Nephron (organoid): ENCODE results near the gene DNMT3L.
"Not testable (repeated sequence)": the region's sequence is repeated elsewhere in the genome, so short reads cannot be mapped to it uniquely, and the experiment has no call there.

Experiments
- H3K27ac Mint-ChIP-seq, 3 experiments: 2 replicates each; pipeline ENCODE4 v1.8.0; 2020; ENCODE audit warnings: mixed read lengths in 3 of 3, mild to moderate bottlenecking in 2 of 3, moderate library complexity in 1 of 3
- H3K27me3 Mint-ChIP-seq: 2 replicates; pipeline ENCODE4 v1.8.0; 2021; ENCODE audit warnings: low read depth, mild to moderate bottlenecking, moderate library complexity, mixed read lengths
- H3K36me3 Mint-ChIP-seq: 2 replicates; pipeline ENCODE4 v1.8.0; 2020; ENCODE audit warnings: low read depth, mixed read lengths
- H3K4me1 Mint-ChIP-seq: 2 replicates; pipeline ENCODE4 v1.8.0; 2020; ENCODE audit warnings: mixed read lengths
- H3K4me3 Mint-ChIP-seq, 3 experiments: 2 replicates each; pipeline ENCODE4 v1.8.0; 2020; ENCODE audit warnings: mild to moderate bottlenecking in 3 of 3, mixed read lengths in 3 of 3, moderate library complexity in 2 of 3
- H3K9me3 Mint-ChIP-seq: 2 replicates; pipeline ENCODE4 v1.8.0; 2020; ENCODE audit warnings: mixed read lengths
- CTCF ChIP-seq, 3 experiments: fragments of 200-600 bp; sonication (generic); IDR thresholded peaks; one replicate each; pipeline ENCODE4 v1.5.0; 2021; ENCODE audit warnings: antibody characterized with exemption in 3 of 3; ENCODE audit not compliant: unreplicated experiment in 3 of 3

The DNMT3L gene

DNA sequence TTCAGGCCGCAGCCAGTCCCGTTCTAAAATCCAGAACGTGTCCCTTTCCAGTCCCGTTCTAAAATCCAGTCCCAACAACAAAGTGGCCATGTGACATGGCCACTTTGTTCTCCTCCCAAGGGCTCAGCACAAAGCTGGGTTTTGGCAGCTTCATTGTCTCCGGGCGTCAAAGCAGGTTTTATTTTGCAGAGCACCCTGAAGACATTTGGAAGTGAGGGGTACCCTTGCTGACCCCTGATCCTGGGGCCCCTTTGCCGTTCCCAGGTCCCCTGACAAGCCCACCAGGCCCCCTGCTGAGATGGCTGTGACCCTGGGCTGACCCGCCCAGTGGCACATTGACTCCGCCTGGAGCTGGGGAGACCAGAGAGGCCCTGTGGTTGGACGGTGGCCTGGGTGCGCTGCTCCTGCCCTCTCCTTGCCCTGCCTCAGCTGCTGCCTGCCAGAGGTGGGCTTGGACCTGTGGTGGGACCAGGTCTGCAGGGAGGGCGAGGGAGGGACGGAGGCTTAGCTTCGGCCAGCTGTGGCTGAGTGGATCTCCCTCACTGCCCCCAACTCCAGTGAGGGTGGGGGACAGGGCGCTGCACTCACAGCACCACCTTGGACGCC, 42.4 kb upstream of the DNMT3L start:
- no peak for TF ChIP-seq CTCF (IDR thresholded peaks at IDR 0.05; ENCODE audit: unreplicated experiment in 3 of 3)
- Mint-ChIP-seq H3K4me1 (peaks cover 32% of the 10 kb centered on the region), H3K36me3 (no peaks in the 10 kb centered on the region), H3K9me3 (no peaks in the 10 kb centered on the region), H3K4me3 (peak overlapping the region in 2 of 3 experiments; percentile 82 to 85), H3K27ac (peak overlapping the region; percentile 93 to 99 (median 98)), H3K27me3 (no peaks in the 10 kb centered on the region)

- H3K27ac Mint-ChIP-seq: peak overlapping the region; percentile 93 to 99 (median 98)
- peaks cover 33% of the 10 kb centered on the region for H3K4me1 Mint-ChIP-seq
- TF ChIP-seq CTCF (IDR thresholded peaks at IDR 0.05; ENCODE audit: unreplicated experiment in 3 of 3): no peak
- H3K9me3 Mint-ChIP-seq: no peaks in the 10 kb centered on the region
- no peaks in the 10 kb centered on the region for H3K36me3 Mint-ChIP-seq
- H3K27me3 Mint-ChIP-seq: no peaks in the 10 kb centered on the region
- H3K4me3 Mint-ChIP-seq: peak overlapping the region; percentile 81 to 85 (median 82)
These were observed 41.8 kb upstream of the DNMT3L start for GRCh38 chr21:44303490-44303981.

DNA sequence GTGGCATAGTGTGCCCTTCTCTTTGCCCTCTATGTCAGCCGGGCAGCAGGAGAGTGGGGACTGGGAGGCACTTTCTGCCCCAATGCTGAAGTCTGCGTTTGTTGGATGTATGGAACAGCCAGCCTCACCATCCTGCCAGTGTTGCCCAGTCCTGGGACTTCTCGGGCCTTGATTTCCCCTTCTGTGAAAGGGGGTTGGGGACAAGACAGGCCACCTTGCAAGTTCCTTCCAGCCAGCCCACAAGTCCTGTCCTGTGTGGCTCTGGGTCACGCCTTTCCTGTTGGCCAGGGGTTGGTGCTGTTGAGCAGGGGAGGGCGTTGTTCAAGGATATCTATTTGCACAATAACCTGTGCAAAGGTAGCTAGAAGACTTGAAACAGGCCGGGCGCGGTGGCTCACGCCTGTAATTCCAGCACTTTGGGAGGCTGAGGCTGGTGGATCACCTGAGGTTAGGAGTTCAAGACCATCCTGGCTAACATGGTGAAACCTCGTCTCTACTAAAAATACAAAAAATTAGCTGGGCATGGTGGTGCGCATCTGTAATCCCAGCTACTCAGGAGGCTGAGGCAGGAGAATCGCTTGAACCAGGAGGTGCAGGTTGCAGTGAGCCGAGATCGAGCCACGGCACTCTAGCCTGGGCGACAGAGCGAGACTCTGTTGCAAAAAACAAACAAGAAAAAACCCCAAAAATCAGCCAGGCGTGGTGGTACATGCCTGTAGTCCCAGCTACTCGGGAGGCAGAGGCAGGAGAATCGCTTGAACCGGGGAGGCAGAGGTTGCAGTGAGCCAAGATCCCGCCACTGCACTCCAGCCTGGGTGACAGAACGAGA, 41.1 kb upstream of the DNMT3L start:
- Mint-ChIP-seq H3K27ac (peak overlapping the region; percentile 55 to 99 (median 93)), H3K4me1 (peaks cover 33% of the 10 kb centered on the region), H3K4me3 (peak overlapping the region; percentile 67 to 78 (median 72))
- H3K27me3 Mint-ChIP-seq, H3K36me3 Mint-ChIP-seq, H3K9me3 Mint-ChIP-seq: not testable (repeated sequence)

GRCh38 chr21:44301961-44302406, 40.3 kb upstream of the DNMT3L start:
- peak overlapping the region; percentile 55 to 99 (median 93) for H3K27ac Mint-ChIP-seq
- TF ChIP-seq CTCF (IDR thresholded peaks at IDR 0.05; ENCODE audit: unreplicated experiment in 3 of 3): peak in 1 of 3 experiments; percentile 26
- no peaks in the 10 kb centered on the region for H3K36me3 Mint-ChIP-seq
- H3K4me1 Mint-ChIP-seq: peaks cover 28% of the 10 kb centered on the region
- H3K27me3 Mint-ChIP-seq: no peaks in the 10 kb centered on the region
- H3K4me3 Mint-ChIP-seq: peak overlapping the region; percentile 67 to 78 (median 72)
- no peaks in the 10 kb centered on the region for H3K9me3 Mint-ChIP-seq

DNA sequence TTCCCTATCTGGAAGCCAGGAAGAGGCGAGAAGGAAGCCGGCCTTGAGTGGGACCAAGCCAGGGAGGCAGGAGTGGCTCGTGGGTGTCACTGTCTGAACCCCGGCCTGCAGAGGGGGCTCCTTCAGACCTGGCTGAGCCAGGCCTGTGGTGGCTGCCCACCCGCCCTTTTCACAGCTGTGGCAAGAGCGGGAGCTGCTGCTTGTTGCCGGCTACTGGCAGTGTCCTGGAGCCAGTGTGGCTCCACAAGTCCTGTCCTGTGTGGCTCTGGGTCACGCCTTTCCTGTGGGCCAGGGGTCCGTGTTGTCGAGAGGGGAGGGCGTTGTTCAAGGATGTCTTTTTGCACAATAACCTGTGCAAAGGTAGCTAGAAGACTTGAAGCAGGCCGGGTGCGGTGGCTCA, 39.4 kb upstream of the DNMT3L start:
- Mint-ChIP-seq H3K4me3 (peak overlapping the region; percentile 81 to 83 (median 82)), H3K4me1 (peaks cover 28% of the 10 kb centered on the region), H3K36me3 (no peaks in the 10 kb centered on the region), H3K27me3 (no peaks in the 10 kb centered on the region), H3K9me3 (no peaks in the 10 kb centered on the region), H3K27ac (peak overlapping the region in 2 of 3 experiments; percentile 62 to 81)
- TF ChIP-seq CTCF (IDR thresholded peaks at IDR 0.05; ENCODE audit: unreplicated experiment in 3 of 3): no peak

DNA sequence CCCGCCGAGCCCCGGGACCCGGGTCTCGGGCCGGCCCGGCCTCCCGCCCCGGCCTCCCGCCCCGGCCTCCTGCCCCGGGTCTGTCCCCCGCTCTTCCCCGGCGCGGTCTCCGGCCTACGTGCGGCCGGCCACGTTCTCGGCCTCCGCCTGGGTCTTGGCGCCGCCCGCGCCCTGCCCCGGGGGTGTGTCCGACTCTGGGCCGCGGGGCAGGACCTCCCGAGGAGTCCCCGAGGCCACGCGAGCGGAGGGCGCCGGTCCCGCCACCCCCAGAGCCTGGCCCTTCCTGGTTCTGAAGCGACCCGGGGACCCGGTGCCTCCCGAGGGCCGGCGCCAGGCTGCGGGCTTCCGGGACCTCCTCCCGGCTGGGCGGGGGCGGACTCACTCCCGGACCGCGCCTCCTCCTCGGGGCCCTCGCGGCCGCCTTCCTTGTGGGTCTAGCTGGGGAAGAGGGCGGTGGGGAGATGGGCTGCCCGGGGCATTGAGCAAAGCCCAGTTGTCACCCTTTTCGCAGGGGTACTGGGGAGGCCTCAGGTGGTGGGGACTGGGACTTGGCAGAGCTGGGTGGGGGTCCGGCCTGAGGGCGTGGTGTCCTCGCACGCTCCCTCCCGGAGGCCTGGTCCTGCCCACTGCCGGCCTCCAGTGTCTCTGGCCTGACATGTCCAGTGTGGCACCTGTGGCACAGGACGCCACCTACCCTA, 38.7 kb upstream of the DNMT3L start:
- Mint-ChIP-seq H3K4me3 (peak overlapping the region; percentile 81 to 83 (median 82)), H3K27ac (peak overlapping the region in 2 of 3 experiments; percentile 62 to 81), H3K36me3 (no peaks in the 10 kb centered on the region), H3K9me3 (no peaks in the 10 kb centered on the region), H3K4me1 (peaks cover 28% of the 10 kb centered on the region), H3K27me3 (peaks cover under 1% of the 10 kb centered on the region)
- no peak for TF ChIP-seq CTCF (IDR thresholded peaks at IDR 0.05; ENCODE audit: unreplicated experiment in 3 of 3)
